Gastrocnemius medialis (tissue), 4 donors: ENCODE results near the gene GRM8.

Source experiments
- CTCF ChIP-seq, 5 experiments: fragments of 450-650 bp in 3 of 5; fragments of 200-600 bp in 2 of 5; sonication (generic) in 2 of 5; IDR thresholded peaks in 4 of 5; conservative IDR thresholded peaks in 1 of 5; 1 replicate in 4 of 5; 2 replicates in 1 of 5; pipeline ENCODE4 v1.5.1; 2016 to 2019; ENCODE audit warnings: antibody characterized with exemption in 5 of 5, mild to moderate bottlenecking in 3 of 5, moderate library complexity in 3 of 5
- POLR2A ChIP-seq, 2 donors: fragments of 450-650 bp; IDR thresholded peaks; one replicate each; pipeline ENCODE4 v1.6.1; 2017; ENCODE audit warnings: antibody characterized with exemption in 2 of 2, mild to moderate bottlenecking in 2 of 2, moderate library complexity in 2 of 2

GRCh38 chr7:127021857-127022256, 230.9 kb downstream of the GRM8 start:
- TF ChIP-seq POLR2A (IDR thresholded peaks at IDR 0.05) (no peak), CTCF (IDR thresholded peaks at IDR 0.05 in 4 of 5, conservative IDR thresholded peaks at IDR 0.05 in 1 of 5) (no peak)
